Suprapubic skin (tissue), 4 donors: Measurements from ENCODE around the gene CAPN9.

Experiments
- CTCF ChIP-seq, 2 donors: fragments of 200-600 bp in 1 of 2; fragments of 450-650 bp in 1 of 2; sonication (generic) in 1 of 2; IDR thresholded peaks; one replicate each; pipeline ENCODE4 v1.5.1; 2016 to 2019; ENCODE audit warnings: antibody characterized with exemption in 2 of 2, mild to moderate bottlenecking in 1 of 2, moderate library complexity in 1 of 2
- EP300 ChIP-seq: sonication (generic); formaldehyde crosslinking; IDR thresholded peaks from one replicate; pipeline ENCODE4 v1.6.1; 2017; ENCODE audit warnings: antibody characterized with exemption
- POLR2A ChIP-seq, 2 donors: fragments of 450-650 bp; IDR thresholded peaks; one replicate each; pipeline ENCODE4 v1.6.1; 2017; ENCODE audit warnings: antibody characterized with exemption in 2 of 2, mild to moderate bottlenecking in 2 of 2, moderate library complexity in 2 of 2
- POLR2AphosphoS5 ChIP-seq, 3 donors: sonication (generic); formaldehyde crosslinking; IDR thresholded peaks; one replicate each; pipeline ENCODE4 v1.6.1; 2017; ENCODE audit warnings: antibody characterized with exemption in 3 of 3

GRCh38 chr1:230849451-230850224 is 102.5 kb downstream of the CAPN9 start:
- TF ChIP-seq POLR2A (IDR thresholded peaks at IDR 0.05) = no peak
- TF ChIP-seq CTCF (IDR thresholded peaks at IDR 0.05) = no peak
- no peak for TF ChIP-seq EP300
- no peak for TF ChIP-seq POLR2AphosphoS5 (IDR thresholded peaks at IDR 0.05)
